ENCODE data around the gene RAB5IF.
"Not testable (repeated sequence)": the region's sequence is repeated elsewhere in the genome, so short reads cannot be mapped to it uniquely, and the experiment has no call there.

Gene RAB5IF

DNA sequence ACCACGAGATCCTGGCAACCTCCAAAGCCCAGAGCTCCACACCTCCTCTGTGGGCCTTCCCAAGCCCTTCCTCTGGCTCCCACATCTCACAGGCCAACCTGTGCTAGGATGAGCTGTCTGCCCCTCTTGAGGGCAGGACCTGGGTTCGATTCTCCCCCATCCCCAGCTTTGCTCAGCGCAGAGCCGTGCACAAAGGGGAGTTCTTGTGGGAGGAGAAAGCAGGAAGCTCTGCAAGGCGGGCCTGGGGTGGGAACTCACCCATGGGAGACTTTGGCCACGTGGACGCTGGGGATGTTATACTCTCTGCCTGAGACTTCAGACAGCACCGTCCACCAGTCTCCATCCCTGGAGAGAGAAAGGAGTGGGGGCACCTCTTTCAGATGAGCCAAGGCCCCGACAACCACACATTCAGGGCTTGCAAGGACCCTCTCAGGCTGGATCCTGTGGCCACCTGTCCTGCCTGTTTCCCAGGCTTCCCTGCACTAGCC, 27.8 kb downstream of the RAB5IF start:
- H3K9me3 ChIP-seq (ENCODE audit: low read length) = no peaks in the 10 kb centered on the region
- no peak overlapping the region for H3K4me3 ChIP-seq (ENCODE audit: low read depth in 1 of 2, low read length in 2 of 2)
- no peak overlapping the region for H3K27ac ChIP-seq (ENCODE audit: low read depth, low read length)
- no peaks in the 10 kb centered on the region for H3K27me3 ChIP-seq (ENCODE audit: control insufficient read depth in 1 of 2, insufficient read depth in 2 of 2, low read length in 2 of 2)
- H3K9ac ChIP-seq (ENCODE audit: low read length) = no peak overlapping the region
- H3K36me3 ChIP-seq (ENCODE audit: insufficient read depth, low read length) = no peaks in the 10 kb centered on the region
- no peaks in the 10 kb centered on the region for H3K4me1 ChIP-seq (ENCODE audit: insufficient read depth, low read length)

DNA sequence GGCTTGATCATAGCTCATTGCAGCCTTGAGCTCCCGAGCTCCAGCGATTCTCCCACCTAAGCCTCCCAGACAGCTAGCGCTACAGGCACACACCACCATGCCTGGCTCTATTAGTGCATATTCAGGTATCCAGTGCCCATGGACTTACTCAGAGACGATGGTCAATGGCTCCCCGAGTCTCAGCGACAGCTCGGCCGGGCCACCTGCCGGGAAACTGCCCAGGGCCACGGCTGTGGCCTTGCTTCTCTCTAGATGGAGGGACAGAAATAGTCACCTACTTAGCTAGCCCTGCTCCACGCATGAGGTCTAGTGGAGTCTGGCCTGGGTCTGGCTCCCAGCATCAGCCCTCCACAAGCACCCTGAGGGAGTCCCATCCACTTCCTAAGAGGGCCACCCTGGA, 28.8 kb downstream of the RAB5IF start:
- H3K27ac ChIP-seq (ENCODE audit: low read depth, low read length) = no peak overlapping the region
- no peaks in the 10 kb centered on the region for H3K4me1 ChIP-seq (ENCODE audit: insufficient read depth, low read length)
- H3K9ac ChIP-seq (ENCODE audit: low read length) = no peak overlapping the region
- no peaks in the 10 kb centered on the region for H3K27me3 ChIP-seq (ENCODE audit: control insufficient read depth in 1 of 2, insufficient read depth in 2 of 2, low read length in 2 of 2)
- H3K4me3 ChIP-seq (ENCODE audit: low read depth in 1 of 2, low read length in 2 of 2) = no peak overlapping the region
- H3K9me3 ChIP-seq (ENCODE audit: low read length) = no peaks in the 10 kb centered on the region
- H3K36me3 ChIP-seq (ENCODE audit: insufficient read depth, low read length) = no peaks in the 10 kb centered on the region

GRCh38 chr20:36638876-36639400, 33.4 kb downstream of the RAB5IF start:
- not testable (repeated sequence) for H3K9me3 ChIP-seq (ENCODE audit: low read length); H3K27ac ChIP-seq (ENCODE audit: low read depth, low read length); H3K4me3 ChIP-seq (ENCODE audit: low read depth in 1 of 2, low read length in 2 of 2); H3K9ac ChIP-seq (ENCODE audit: low read length); H3K4me1 ChIP-seq (ENCODE audit: insufficient read depth, low read length); H3K36me3 ChIP-seq (ENCODE audit: insufficient read depth, low read length); H3K27me3 ChIP-seq (ENCODE audit: control insufficient read depth in 1 of 2, insufficient read depth in 2 of 2, low read length in 2 of 2)

- Histone ChIP-seq H3K9ac (ENCODE audit: low read length) (no peak overlapping the region), H3K9me3 (ENCODE audit: low read length) (no peaks in the 10 kb centered on the region), H3K4me1 (ENCODE audit: insufficient read depth, low read length) (no peaks in the 10 kb centered on the region), H3K27me3 (ENCODE audit: control insufficient read depth in 1 of 2, insufficient read depth in 2 of 2, low read length in 2 of 2) (no peaks in the 10 kb centered on the region), H3K27ac (ENCODE audit: low read depth, low read length) (no peak overlapping the region), H3K36me3 (ENCODE audit: insufficient read depth, low read length) (no peaks in the 10 kb centered on the region), H3K4me3 (ENCODE audit: low read depth in 1 of 2, low read length in 2 of 2) (no peak overlapping the region)
Measured at GRCh38 chr20:36641506-36641843, 35.9 kb downstream of the RAB5IF start.

DNA sequence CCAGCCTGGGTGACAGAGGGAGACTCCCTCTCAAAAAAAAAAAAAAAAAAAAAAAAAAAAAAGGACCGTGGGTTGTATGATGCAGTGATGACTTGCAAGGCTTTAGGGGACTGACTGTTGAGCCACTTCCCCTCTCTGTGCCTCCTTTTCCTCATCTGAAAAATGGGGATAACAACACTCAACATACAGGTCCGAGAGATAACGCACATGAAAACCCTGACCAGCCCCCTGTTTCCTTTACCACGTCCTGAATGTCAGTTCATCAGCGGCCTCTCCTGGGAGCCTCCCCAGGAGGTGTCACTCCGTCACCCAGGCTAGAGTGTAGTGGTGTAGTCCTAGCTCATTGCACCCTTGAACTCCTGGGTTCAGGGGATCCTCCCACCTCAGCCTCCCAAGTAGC, 36.6 kb downstream of the RAB5IF start:
- Histone ChIP-seq H3K27ac (ENCODE audit: low read depth, low read length) (no peak overlapping the region), H3K36me3 (ENCODE audit: insufficient read depth, low read length) (no peaks in the 10 kb centered on the region), H3K4me1 (ENCODE audit: insufficient read depth, low read length) (no peaks in the 10 kb centered on the region), H3K9ac (ENCODE audit: low read length) (no peak overlapping the region), H3K9me3 (ENCODE audit: low read length) (no peaks in the 10 kb centered on the region), H3K27me3 (ENCODE audit: control insufficient read depth in 1 of 2, insufficient read depth in 2 of 2, low read length in 2 of 2) (no peaks in the 10 kb centered on the region), H3K4me3 (ENCODE audit: low read depth in 1 of 2, low read length in 2 of 2) (no peak overlapping the region)

GRCh38 chr20:36644032-36644705, 38.6 kb downstream of the RAB5IF start:
- Histone ChIP-seq H3K27ac (ENCODE audit: low read depth, low read length) (no peak overlapping the region), H3K36me3 (ENCODE audit: insufficient read depth, low read length) (no peaks in the 10 kb centered on the region), H3K9ac (ENCODE audit: low read length) (no peak overlapping the region), H3K4me1 (ENCODE audit: insufficient read depth, low read length) (no peaks in the 10 kb centered on the region), H3K27me3 (ENCODE audit: control insufficient read depth in 1 of 2, insufficient read depth in 2 of 2, low read length in 2 of 2) (no peaks in the 10 kb centered on the region), H3K9me3 (ENCODE audit: low read length) (no peaks in the 10 kb centered on the region), H3K4me3 (ENCODE audit: low read depth in 1 of 2, low read length in 2 of 2) (no peak overlapping the region)

GRCh38 chr20:36644706-36645095, 39.1 kb downstream of the RAB5IF start:
- Histone ChIP-seq H3K36me3 (ENCODE audit: insufficient read depth, low read length) (no peaks in the 10 kb centered on the region), H3K9me3 (ENCODE audit: low read length) (no peaks in the 10 kb centered on the region), H3K27ac (ENCODE audit: low read depth, low read length) (no peak overlapping the region), H3K4me1 (ENCODE audit: insufficient read depth, low read length) (no peaks in the 10 kb centered on the region), H3K27me3 (ENCODE audit: control insufficient read depth in 1 of 2, insufficient read depth in 2 of 2, low read length in 2 of 2) (no peaks in the 10 kb centered on the region), H3K9ac (ENCODE audit: low read length) (no peak overlapping the region), H3K4me3 (ENCODE audit: low read depth in 1 of 2, low read length in 2 of 2) (no peak overlapping the region)

GRCh38 chr20:36645353-36645752, 39.8 kb downstream of the RAB5IF start:
- H3K9ac ChIP-seq (ENCODE audit: low read length) = no peak overlapping the region
- no peaks in the 10 kb centered on the region for H3K36me3 ChIP-seq (ENCODE audit: insufficient read depth, low read length)
- no peak overlapping the region for H3K4me3 ChIP-seq (ENCODE audit: low read depth in 1 of 2, low read length in 2 of 2)
- H3K9me3 ChIP-seq (ENCODE audit: low read length) = no peaks in the 10 kb centered on the region
- H3K27me3 ChIP-seq (ENCODE audit: control insufficient read depth in 1 of 2, insufficient read depth in 2 of 2, low read length in 2 of 2) = no peaks in the 10 kb centered on the region
- H3K4me1 ChIP-seq (ENCODE audit: insufficient read depth, low read length) = no peaks in the 10 kb centered on the region
- no peak overlapping the region for H3K27ac ChIP-seq (ENCODE audit: low read depth, low read length)

DNA sequence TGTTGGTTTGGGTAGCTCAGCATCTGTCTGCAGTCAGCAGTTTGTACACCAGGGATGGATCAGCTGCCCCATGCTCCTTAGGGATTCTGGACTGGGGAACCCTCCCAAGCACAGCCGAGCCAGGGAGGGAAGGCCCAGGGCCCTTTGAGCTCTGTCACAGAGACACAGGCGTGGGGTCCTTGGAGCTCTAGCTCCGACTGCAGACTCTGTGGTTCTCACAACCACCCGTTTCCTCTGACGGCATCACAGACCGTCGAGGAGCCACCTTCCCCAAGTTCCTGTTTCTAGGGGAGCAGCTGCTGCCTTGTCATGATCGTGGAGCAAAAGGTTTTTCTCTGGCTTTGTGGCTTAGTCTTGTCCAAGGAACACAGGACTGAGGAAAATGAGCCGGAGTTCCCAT, 40.4 kb downstream of the RAB5IF start, which contains the start of gene SLA2:
TSS of gene SLA2 (minus strand) at position 199 of the 400 bp plus-strand sequence. CDS start 4,861 bp downstream, outside the sequence.
- Histone ChIP-seq H3K4me1 (ENCODE audit: insufficient read depth, low read length) (no peaks in the 10 kb centered on the region), H3K9ac (ENCODE audit: low read length) (no peak within 1 kb of the TSS), H3K36me3 (ENCODE audit: insufficient read depth, low read length) (no peaks in the 10 kb centered on the region), H3K4me3 (ENCODE audit: low read depth in 1 of 2, low read length in 2 of 2) (no peak within 1 kb of the TSS), H3K27ac (ENCODE audit: low read depth, low read length) (no peak within 1 kb of the TSS), H3K9me3 (ENCODE audit: low read length) (no peaks in the 10 kb centered on the region), H3K27me3 (ENCODE audit: control insufficient read depth in 1 of 2, insufficient read depth in 2 of 2, low read length in 2 of 2) (no peaks in the 10 kb centered on the region)

DNA sequence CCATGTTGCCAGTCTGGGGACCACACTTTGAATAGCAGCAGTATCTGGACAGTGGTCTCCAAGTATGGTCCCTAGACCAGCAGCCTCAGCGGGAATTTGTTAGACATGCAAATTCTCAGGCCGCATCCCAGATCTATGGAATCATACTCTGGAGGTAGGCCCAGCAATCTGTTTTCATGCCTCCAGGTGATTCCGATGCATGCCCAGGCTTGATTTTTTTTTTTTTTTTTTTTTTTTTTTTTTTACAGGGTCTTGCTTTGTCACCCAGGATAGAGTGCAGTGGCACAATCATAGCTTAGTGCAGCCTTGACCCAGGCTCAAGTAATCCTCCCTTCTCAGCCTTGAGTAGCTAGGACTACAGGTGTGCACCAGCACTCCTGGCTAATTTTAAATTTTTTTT, 41.1 kb downstream of the RAB5IF start:
- Histone ChIP-seq H3K4me1 (ENCODE audit: insufficient read depth, low read length) (no peaks in the 10 kb centered on the region), H3K9ac (ENCODE audit: low read length) (no peak overlapping the region), H3K4me3 (ENCODE audit: low read depth in 1 of 2, low read length in 2 of 2) (no peak overlapping the region), H3K36me3 (ENCODE audit: insufficient read depth, low read length) (peaks cover 6% of the 10 kb centered on the region), H3K27ac (ENCODE audit: low read depth, low read length) (no peak overlapping the region), H3K9me3 (ENCODE audit: low read length) (no peaks in the 10 kb centered on the region), H3K27me3 (ENCODE audit: control insufficient read depth in 1 of 2, insufficient read depth in 2 of 2, low read length in 2 of 2) (no peaks in the 10 kb centered on the region)

- no peaks in the 10 kb centered on the region for H3K9me3 ChIP-seq (ENCODE audit: low read length)
- H3K27ac ChIP-seq (ENCODE audit: low read depth, low read length) = no peak overlapping the region
- H3K9ac ChIP-seq (ENCODE audit: low read length) = no peak overlapping the region
- H3K36me3 ChIP-seq (ENCODE audit: insufficient read depth, low read length) = peaks cover 6% of the 10 kb centered on the region
- no peak overlapping the region for H3K4me3 ChIP-seq (ENCODE audit: low read depth in 1 of 2, low read length in 2 of 2)
- H3K27me3 ChIP-seq (ENCODE audit: control insufficient read depth in 1 of 2, insufficient read depth in 2 of 2, low read length in 2 of 2) = no peaks in the 10 kb centered on the region
- no peaks in the 10 kb centered on the region for H3K4me1 ChIP-seq (ENCODE audit: insufficient read depth, low read length)
Measured at GRCh38 chr20:36647196-36648121, 41.9 kb downstream of the RAB5IF start.
